GM13977 (cell line): ENCODE measurements around the gene PSMA8.

ENCODE experiments used
- DNase-seq: peaks from one replicate; pipeline ENCODE4 v3.0.0; 2012; ENCODE audit warnings: low spot score
- in situ Hi-C: fragments of 300-500 bp; cut with MboI; formaldehyde crosslinking; loops from one replicate; pipeline ENCODE4 v1.12.0; 2022; ENCODE audit warnings: low sequenced_read_pairs, low pct_unique_long_range_greater_than_20kb, mixed read lengths, inconsistent platforms; ENCODE audit not compliant: unreplicated experiment
- TF ChIP-seq, protein P1 (sequence below): IDR thresholded peaks from 2 replicates; pipeline ENCODE4 v1.5.1; 2012; ENCODE audit warnings: mild to moderate bottlenecking, control low read depth; ENCODE audit not compliant: insufficient read depth; ENCODE audit errors: extremely low read depth, missing control alignments

The PSMA8 gene

GRCh38 chr18:26133652-26134051 lies at the start of gene PSMA8:
PSMA8 (plus strand) TSS chr18:26133869; CDS start chr18:26133966, 97 bp downstream.
- DNase-seq = peak; percentile 31
- in situ Hi-C loops = no loop called here
- TF ChIP-seq, protein P1, sequence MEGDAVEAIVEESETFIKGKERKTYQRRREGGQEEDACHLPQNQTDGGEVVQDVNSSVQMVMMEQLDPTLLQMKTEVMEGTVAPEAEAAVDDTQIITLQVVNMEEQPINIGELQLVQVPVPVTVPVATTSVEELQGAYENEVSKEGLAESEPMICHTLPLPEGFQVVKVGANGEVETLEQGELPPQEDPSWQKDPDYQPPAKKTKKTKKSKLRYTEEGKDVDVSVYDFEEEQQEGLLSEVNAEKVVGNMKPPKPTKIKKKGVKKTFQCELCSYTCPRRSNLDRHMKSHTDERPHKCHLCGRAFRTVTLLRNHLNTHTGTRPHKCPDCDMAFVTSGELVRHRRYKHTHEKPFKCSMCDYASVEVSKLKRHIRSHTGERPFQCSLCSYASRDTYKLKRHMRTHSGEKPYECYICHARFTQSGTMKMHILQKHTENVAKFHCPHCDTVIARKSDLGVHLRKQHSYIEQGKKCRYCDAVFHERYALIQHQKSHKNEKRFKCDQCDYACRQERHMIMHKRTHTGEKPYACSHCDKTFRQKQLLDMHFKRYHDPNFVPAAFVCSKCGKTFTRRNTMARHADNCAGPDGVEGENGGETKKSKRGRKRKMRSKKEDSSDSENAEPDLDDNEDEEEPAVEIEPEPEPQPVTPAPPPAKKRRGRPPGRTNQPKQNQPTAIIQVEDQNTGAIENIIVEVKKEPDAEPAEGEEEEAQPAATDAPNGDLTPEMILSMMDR = no peak

DNA sequence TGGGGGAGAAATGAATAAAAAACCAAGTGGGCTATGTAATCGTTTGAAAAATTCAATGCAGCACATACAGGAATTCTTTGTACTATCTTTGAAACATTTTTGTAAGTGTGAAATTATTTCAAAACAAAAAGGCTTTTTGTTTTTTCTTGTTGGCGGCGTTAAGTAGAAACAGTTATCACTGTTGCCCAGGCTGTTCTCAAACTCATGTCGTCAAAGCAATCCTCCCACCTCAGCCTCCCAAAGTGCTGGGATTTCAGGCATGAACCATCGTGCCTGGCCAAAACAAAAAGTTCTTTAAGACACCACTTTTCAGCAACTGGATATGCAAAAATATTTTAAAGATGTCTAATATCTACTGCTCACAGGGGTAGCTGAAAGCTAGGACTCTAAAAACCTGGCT lies 48.6 kb upstream of the PSMA8 start:
- in situ Hi-C loops = no loop called here
- TF ChIP-seq, protein P1 = no peak

DNA sequence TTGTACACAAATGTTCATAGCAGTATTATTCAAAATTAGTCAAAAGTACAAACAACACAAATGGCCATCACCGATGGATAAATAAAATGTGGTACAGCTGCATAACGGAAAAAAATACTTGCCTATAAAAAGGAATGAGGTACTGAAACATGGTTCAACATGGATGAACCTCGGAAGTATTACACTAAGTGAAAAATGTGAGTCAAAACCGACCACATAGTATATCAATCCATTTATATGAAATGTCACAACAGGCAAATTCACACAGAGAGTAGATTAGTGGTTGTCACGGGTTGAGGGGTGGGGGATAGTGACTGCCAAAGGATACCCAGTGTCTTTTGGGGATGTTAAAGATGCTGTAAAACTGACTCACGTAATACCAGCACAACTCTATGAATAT lies 46.7 kb upstream of the PSMA8 start:
- TF ChIP-seq, protein P1 = no peak
- DNase-seq = no peak
- in situ Hi-C loops = no loop called here

More for the DNA sequence above, 48.6 kb upstream of the PSMA8 start:
- DNase-seq = no peak

- TF ChIP-seq, protein P1 = no peak
- in situ Hi-C loops = no loop called here
- DNase-seq = no peak
Measured at GRCh38 chr18:26088487-26088886, 45.2 kb upstream of the PSMA8 start.

GRCh38 chr18:26089293-26090129 lies 44.2 kb upstream of the PSMA8 start:
- TF ChIP-seq, protein P1 = no peak
- DNase-seq = peak; percentile 9
- in situ Hi-C loops = no loop called here

DNA sequence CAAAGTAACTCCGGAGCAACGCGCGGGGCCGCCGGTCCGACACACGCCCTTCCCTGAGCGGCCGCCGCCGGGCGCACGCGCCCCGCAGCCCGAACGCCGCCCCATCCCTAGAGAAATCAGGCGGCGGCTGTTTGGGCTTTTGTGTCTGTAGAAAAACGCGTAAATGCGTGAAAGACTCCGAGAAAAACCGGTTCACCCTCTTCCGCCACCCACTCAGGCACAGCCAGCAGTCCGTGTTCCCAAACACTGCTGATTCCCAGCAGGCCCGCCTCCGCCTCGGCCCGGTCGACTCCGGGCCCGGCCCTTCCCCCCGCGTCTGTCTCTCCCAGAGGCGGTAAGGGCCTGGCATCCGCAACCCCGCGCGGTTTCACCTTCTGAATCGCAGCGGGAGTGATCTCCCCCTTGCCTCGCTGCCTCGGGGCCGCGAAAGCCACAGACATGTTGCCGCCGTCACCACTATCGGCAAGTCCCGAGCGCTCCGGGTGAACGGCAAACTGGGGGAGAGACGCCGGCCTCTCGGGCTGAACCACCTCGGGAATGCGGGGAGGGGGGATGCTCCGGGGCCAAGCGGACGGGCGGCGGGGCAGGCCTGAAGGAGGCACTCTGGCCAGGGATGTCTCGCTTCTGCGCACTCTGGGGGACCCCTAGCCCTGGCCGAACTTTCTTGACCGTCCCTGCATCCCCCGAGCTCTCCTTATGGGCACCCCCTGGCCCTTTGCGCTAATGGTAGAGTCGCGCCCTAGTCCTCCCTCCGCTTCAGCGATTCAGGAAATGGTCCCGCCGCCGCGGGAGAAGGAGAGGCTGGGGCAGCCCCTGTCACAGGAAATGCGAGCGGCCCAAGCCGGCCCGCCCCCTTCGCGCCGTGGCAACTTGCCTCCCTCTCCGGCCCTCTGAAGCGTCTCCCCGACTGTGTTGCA lies 43.3 kb upstream of the PSMA8 start, which contains the start of gene SS18:
Gene SS18 (minus strand): TSS at position 484 of the 917 bp plus-strand sequence. CDS start 44 bp downstream, at position 440.
- peak; percentile 92 for DNase-seq
- in situ Hi-C loops = no loop called here

More for the DNA sequence above, 43.3 kb upstream of the PSMA8 start, which contains the start of gene SS18:
- TF ChIP-seq, protein P1 = no peak
